Fibroblast of the aortic adventitia (primary cell): ENCODE measurements around the gene ABLIM1. TPM values are rescaled to one million over a fixed set of nuclear protein-coding genes. Genes with fewer than 3 reads are reported as not detected.

Experiments used
- DNase-seq: peaks from one replicate; pipeline ENCODE4 v3.0.0-alpha.2; 2010; ENCODE audit warnings: low read depth
- H3K4me3 ChIP-seq: 2 replicates; pipeline ENCODE4 v1.5.1; 2011; ENCODE audit warnings: low read depth, mild to moderate bottlenecking, control low read depth, low read length, moderate library complexity
- total RNA-seq: library from RNA; depleted of rRNA; stranded (reverse); fragments of >200 nt; gene quantifications from 2 replicates; pipeline ENCODE4 v1.2.3, GENCODE V29; 2012; ENCODE audit warnings: low replicate concordance
- TF ChIP-seq, protein P1 (sequence below): IDR thresholded peaks from 2 replicates; pipeline ENCODE4 v1.5.1; 2011; ENCODE audit warnings: mild to moderate bottlenecking, low read length, control low read depth, inconsistent platforms; ENCODE audit not compliant: insufficient read depth

Gene ABLIM1
- total RNA-seq, 1 donor: 36.1 TPM

DNA sequence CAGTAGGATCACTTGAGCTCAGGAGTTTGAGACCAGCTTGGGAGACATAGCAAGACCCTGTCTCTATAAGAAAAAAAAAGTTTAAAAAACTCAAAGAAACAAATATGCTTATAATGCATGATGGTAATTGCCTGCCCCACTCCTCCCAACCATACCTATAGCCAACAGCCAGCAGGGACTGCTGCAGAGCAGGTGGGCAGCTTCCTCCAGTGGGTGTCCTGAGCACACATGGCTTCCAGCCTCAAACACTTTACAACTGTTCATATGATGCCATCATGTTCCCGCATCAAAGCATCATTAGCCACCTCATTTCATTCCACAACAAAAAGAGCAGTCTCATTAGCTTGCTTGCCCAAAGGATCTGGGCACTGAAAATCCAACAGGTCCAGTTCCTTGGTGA is 42.0 kb downstream of the ABLIM1 start:
- TF ChIP-seq, protein P1, sequence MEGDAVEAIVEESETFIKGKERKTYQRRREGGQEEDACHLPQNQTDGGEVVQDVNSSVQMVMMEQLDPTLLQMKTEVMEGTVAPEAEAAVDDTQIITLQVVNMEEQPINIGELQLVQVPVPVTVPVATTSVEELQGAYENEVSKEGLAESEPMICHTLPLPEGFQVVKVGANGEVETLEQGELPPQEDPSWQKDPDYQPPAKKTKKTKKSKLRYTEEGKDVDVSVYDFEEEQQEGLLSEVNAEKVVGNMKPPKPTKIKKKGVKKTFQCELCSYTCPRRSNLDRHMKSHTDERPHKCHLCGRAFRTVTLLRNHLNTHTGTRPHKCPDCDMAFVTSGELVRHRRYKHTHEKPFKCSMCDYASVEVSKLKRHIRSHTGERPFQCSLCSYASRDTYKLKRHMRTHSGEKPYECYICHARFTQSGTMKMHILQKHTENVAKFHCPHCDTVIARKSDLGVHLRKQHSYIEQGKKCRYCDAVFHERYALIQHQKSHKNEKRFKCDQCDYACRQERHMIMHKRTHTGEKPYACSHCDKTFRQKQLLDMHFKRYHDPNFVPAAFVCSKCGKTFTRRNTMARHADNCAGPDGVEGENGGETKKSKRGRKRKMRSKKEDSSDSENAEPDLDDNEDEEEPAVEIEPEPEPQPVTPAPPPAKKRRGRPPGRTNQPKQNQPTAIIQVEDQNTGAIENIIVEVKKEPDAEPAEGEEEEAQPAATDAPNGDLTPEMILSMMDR: no peak
- H3K4me3 ChIP-seq: no peak overlapping the region
- no peak for DNase-seq

DNA sequence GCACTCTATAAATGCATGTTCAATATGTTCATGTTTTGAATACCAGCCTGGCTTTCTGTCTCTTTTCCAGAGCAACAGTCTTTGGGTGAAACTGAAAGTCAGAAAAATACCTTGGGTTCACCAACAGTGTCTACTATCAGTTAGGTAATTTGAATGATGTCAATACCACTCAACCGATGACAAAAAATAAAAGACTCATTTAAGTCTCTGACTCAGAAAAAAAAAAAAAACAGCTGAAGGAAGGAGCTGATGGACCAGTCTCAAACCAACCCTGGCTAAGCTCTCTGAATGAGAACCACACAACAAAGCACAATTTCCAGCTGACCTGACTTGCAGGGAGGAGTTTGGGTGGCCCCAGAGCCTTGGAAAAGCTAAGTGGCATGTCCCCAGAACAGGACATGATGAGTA is 42.5 kb downstream of the ABLIM1 start:
- H3K4me3 ChIP-seq: no peak overlapping the region
- DNase-seq: no peak
- TF ChIP-seq, protein P1: no peak

DNA sequence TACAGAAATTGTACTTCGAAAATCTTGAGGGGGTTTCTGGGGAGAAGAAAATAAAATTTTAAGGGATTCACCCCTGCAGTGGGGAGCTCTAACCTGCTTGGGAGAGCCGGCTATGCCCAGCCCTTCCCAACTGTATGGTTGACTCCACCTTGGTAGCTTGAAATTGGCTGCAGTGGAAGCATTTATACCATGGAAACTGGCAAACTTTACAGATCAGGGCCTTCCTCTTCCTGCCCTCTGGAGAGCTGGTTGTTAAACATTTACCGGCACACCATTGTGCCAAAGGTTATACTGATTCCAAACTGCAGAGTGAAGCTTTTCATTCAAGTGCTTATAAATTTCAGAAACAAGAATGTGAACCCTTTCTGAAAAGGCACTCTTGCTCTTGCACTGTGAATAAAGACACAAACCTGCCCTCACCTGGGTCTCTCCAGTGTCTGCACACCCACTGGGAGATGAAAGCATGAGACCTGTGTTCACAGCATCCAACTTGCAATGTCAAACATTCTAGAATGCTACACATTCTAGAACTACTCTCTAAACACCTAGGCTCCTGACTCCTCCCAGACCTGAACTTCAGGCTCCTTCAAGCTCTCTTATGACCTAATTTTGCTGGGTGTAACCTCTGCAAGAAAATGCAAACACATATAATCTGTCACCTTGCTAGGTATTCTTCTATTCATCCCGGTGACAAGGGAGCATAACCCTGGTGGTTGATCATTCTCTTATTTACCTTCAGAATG is 44.7 kb downstream of the ABLIM1 start:
- no peak for DNase-seq
- TF ChIP-seq, protein P1: no peak
- no peak overlapping the region for H3K4me3 ChIP-seq

DNA sequence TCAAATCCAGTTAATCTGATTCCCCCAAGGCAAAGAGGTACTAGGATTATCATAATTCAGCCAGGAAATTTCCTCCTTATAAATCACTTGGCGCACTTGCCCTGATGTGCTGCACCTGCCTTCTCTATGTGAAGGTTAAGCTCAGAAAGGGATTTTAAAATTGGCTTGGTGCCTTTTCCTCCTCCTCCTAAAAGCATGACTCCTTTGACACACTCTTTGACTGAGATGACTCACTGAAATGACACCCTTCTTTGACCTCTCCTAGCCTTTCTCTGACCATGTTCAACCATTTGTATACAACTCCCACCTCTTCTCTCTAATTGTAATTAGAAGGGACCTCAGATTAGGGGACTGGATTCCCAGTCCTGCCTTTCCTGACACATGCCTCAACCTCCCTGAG is 46.5 kb downstream of the ABLIM1 start:
- no peak for DNase-seq
- H3K4me3 ChIP-seq: no peak overlapping the region
- TF ChIP-seq, protein P1: no peak

DNA sequence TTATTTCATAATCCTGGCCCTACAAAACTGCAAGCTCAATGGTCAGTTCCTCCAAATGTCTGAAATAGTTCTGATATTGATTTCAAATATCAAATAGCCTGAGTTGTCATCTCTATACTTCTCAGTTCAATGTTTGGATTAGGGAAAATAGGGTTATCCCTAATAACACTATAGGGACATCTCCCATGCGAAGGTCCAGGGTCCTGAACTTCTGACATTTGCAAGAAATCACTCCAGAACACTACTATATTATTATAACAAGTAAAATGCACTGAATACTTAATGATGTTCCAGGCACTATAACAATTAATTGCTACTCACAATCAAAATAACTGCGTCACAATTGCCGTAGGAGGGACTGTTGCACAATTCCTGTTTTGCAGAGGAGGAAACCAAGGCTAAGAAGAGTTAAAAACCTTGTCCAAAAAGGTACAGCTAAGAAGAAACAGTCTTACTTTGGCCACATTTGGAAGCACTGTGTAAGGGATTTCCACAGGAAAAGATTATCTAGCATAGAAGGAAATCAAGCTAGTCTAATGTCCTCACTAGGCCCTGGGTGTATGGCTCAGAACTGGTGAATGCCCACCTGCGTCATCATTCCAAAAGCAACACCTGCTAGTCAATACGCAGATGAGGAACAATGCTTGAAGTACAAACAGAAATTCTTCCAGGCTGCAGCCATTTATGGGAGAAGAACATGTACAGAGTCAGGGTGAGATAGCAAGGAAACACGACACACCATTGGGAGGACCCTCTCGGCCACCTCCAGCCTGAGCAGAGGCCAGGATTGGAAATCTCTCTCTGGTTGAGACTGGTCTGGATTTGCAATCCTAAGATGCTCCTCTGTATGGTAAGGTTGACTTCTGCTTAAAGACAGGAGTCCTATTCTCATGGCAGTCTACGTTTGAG is 48.3 kb downstream of the ABLIM1 start:
- TF ChIP-seq, protein P1: no peak
- no peak for DNase-seq
- no peak overlapping the region for H3K4me3 ChIP-seq

DNA sequence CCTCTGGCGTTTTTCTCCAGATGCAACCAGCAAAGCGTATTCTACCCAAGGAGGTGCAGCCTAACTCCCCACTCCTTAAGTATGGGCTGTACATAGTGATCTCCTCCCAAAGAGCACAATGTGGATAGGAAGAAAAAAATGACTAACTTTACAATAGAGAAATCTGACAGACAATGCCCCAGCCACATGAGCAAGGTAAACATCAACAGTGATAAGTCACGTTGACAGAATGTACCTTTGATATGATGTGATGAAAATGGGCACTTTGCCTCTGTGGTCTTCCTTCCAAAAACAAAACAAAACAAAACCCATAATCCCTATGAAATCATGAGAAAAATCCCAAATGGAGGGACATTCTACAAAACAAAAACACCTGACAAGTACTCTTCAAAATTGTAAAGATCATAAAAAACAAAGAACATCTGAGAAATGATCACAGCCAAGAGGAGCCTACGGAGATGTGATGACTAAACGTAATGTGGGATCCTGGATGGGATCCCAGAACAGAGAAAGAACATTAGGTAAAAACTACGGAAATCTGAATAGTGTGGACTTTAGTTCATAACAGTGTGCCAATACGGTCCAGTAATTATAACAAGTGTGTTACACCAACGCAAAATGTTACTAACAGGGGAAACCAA is 50.6 kb downstream of the ABLIM1 start:
- H3K4me3 ChIP-seq: no peak overlapping the region
- peak; percentile 40 for DNase-seq
- TF ChIP-seq, protein P1: no peak
